ENCODE results near the gene CENPX.

DNA sequence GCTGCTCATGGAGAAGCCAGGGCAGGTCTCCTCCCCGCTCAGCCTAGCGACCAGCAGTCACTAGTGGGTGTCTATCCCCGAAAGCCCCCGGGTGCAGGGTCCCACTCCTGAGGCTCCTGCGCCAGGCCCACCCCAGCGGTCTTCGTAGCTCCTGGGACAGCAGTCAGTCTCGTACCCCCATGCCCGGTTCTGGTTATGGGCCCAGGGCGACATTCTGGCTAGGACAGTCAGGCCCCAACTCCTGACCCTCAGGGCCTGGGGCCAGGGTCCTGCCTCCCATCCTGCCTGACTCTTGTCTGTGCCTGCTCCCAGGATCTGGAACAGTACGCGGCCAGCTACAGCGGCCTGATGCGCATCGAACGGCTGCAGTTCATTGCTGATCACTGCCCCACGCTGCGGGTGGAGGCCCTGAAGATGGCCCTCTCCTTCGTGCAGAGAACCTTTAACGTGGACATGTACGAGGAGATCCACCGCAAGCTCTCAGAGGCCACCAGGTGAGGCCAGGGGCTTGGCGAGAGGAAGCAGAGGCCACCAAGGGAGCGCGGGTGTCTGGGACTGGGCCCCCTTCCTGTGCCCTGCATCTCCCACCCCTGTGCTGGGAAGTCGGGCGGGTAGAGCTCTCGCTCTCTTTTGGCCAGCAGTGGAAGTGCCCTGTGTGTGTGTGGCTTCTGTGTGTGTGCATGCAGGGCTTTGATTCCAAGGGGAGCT lies 31.0 kb upstream of the CENPX start:
- TF ChIP-seq, protein P1, sequence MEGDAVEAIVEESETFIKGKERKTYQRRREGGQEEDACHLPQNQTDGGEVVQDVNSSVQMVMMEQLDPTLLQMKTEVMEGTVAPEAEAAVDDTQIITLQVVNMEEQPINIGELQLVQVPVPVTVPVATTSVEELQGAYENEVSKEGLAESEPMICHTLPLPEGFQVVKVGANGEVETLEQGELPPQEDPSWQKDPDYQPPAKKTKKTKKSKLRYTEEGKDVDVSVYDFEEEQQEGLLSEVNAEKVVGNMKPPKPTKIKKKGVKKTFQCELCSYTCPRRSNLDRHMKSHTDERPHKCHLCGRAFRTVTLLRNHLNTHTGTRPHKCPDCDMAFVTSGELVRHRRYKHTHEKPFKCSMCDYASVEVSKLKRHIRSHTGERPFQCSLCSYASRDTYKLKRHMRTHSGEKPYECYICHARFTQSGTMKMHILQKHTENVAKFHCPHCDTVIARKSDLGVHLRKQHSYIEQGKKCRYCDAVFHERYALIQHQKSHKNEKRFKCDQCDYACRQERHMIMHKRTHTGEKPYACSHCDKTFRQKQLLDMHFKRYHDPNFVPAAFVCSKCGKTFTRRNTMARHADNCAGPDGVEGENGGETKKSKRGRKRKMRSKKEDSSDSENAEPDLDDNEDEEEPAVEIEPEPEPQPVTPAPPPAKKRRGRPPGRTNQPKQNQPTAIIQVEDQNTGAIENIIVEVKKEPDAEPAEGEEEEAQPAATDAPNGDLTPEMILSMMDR (IDR thresholded peaks at IDR 0.05; ENCODE audit: poor library complexity) = no peak
- TF ChIP-seq EZH2phosphoT487 (IDR thresholded peaks at IDR 0.05; ENCODE audit: low read depth, severe bottlenecking, unreplicated experiment) = no peak
